GM13977 (cell line): ENCODE data around the gene CDC16.

Experiments used
- DNase-seq: peaks from one replicate; pipeline ENCODE4 v3.0.0; 2012; ENCODE audit warnings: low spot score
- in situ Hi-C: fragments of 300-500 bp; cut with MboI; formaldehyde crosslinking; loops from one replicate; pipeline ENCODE4 v1.12.0; 2022; ENCODE audit warnings: low sequenced_read_pairs, low pct_unique_long_range_greater_than_20kb, mixed read lengths, inconsistent platforms; ENCODE audit not compliant: unreplicated experiment
- TF ChIP-seq, protein P1 (sequence below): IDR thresholded peaks from 2 replicates; pipeline ENCODE4 v1.5.1; 2012; ENCODE audit warnings: mild to moderate bottlenecking, control low read depth; ENCODE audit not compliant: insufficient read depth; ENCODE audit errors: extremely low read depth, missing control alignments

Gene CDC16

DNA sequence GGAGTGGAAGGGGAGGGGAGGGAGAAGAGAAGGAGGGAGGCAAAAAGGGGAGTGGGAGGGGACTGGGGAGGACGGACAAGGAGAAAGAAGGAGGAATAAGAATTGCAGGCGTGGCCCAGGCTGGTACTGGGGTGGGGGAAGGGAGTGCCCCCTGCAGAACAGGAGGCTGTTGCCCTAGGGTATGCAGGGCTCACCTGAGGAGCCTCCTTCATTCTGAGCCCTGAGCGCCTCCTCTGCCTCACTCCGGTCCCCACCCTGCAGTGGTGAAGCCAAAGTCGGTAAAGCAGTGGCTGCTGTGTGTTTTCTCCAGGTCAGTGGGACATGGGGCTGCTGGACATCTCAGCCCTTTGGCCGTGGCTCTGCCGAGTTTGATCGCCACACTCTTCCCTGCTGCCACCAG lies 9.1 kb upstream of the CDC16 start:
- in situ Hi-C loops: no loop called here

DNA sequence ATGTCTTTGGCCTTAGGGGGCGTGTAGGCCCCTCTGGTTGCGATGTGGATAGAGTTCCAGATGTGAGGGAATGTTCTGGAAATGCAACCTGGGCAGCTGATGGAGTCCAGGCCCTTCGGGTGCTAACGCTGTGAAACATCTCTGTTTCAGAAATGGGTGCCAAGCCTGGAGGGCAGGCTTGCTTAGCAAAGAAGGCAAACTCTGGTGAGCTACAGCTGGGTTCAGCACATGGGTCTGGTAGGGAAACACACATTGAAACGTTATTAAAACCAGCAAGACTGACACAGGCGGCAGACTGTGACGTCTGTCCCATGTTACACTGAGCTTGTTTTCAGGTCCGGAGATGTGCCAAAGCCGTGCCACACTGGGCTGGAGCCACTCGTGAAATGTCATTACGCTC lies 8.6 kb upstream of the CDC16 start:
- no peak for DNase-seq
- TF ChIP-seq, protein P1, sequence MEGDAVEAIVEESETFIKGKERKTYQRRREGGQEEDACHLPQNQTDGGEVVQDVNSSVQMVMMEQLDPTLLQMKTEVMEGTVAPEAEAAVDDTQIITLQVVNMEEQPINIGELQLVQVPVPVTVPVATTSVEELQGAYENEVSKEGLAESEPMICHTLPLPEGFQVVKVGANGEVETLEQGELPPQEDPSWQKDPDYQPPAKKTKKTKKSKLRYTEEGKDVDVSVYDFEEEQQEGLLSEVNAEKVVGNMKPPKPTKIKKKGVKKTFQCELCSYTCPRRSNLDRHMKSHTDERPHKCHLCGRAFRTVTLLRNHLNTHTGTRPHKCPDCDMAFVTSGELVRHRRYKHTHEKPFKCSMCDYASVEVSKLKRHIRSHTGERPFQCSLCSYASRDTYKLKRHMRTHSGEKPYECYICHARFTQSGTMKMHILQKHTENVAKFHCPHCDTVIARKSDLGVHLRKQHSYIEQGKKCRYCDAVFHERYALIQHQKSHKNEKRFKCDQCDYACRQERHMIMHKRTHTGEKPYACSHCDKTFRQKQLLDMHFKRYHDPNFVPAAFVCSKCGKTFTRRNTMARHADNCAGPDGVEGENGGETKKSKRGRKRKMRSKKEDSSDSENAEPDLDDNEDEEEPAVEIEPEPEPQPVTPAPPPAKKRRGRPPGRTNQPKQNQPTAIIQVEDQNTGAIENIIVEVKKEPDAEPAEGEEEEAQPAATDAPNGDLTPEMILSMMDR: no peak
- in situ Hi-C loops: no loop called here

More for the DNA sequence above, 9.1 kb upstream of the CDC16 start:
- TF ChIP-seq, protein P1: no peak
- DNase-seq: no peak

DNA sequence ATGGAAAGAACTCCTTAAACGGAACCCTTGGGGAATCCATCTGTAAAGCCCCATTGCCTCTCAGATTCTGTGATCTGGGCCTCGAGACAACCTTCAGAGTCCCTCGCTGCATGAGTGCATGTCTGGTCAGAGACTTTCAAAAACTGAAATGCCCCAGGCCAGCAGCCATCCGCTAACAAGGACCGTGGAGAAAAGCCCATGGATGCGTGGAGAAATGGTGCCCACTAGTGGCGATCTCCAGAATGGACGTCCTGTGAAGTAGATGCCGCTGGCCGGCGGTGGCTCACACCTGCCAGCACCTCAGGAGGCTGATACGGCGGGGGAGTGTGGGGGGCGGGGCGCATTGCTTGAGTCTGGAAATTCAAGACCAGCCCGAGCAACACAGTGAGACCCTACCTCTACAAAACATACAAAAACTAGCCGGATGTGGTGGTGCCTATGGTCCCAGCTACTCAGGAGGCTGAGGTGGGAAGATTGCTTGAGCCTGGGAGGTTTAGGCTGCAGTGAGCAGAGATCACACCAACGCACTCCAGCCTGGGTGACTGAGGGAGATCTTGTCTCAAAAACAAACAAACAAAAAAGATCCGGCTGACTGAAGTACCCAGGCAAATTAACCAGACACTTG lies 7.9 kb upstream of the CDC16 start:
- in situ Hi-C loops: no loop called here
- TF ChIP-seq, protein P1: peak; percentile 98
- DNase-seq: peak; percentile 88

DNA sequence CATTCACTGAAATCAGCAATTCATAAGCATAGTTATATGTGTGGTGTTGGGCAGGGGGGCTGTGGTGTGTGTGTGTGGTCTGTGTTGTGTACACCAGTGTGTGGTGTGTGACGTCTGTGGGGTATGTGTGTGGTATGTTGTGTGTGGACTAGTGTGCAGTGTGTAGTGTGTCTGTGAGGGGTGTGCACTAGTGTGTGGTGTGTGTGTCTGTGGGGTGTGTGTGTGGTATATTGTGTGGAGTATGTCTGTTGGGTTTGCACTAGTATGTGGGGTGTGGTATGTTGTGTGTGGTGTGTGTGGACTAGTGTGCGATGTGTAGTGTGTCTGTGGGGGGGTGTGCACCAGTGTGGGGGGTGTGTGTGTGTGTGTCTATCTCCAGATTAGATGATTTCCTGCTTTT lies 7.2 kb upstream of the CDC16 start:
- TF ChIP-seq, protein P1: no peak
- in situ Hi-C loops: no loop called here
- no peak for DNase-seq

DNA sequence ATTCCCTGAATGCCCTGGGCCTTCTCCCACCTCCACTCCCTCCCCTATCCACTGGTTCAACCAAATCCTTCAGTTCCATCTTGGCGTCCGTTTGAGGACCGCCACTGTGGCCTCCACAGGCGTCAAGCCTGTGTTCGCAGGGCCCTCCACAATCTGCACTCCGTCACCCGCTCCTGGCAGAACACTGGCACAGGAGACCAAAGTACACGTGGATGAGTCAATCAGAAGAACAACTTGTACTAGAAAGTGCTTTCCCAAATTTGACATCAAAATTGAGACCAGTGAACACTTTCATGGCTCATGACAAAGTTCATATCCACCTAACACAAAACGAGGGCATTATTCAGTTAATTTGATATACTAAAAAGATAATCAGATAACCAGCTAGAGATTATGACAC lies 6.5 kb upstream of the CDC16 start:
- no peak for DNase-seq
- TF ChIP-seq, protein P1: no peak
- in situ Hi-C loops: no loop called here

DNA sequence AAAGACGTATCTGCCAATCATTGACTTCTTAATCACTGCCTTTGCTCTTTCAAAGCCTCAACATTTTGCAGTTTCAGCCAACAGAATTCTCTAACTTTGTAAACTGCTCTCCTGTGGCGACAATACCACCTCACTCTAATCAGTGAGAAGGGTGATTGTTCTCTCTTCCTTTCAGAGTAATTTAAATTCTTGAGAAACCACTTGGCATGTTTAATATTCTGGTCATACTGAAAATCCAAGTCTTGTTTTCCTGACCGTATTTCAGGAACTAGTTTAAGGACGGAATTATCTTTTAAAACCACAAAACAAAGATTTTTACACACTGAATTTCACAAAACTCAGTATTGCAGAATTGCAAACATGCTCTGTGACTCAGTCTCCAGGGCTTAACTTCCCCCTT lies 5.2 kb upstream of the CDC16 start:
- TF ChIP-seq, protein P1: no peak
- DNase-seq: no peak
- in situ Hi-C loops: no loop called here

DNA sequence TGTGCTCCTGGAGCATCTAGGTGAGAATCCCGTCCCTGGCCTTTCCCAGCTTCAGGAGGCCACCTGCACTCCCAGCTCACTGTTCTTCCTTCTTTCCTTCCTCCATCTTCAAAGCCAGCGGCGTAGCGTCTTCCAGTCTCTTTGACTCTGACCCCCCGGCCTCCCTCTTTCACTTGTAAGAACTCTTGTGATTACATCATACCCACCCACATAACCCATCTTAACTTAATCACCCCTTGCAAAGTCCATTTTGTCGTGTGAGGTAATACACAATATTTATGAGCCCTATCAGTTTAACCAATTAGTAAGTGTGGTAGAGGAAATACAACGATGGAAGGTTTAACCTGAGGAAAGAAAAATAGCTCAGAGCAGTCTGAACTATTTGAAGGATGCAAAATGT lies 4.6 kb upstream of the CDC16 start:
- in situ Hi-C loops: no loop called here
- no peak for DNase-seq
- TF ChIP-seq, protein P1: no peak
